Activated CD4-positive, alpha-beta T cell treated with anti-CD3 and anti-CD28 coated beads, Interleukin-2, amount 10 ng/mL, durations not matched to agents 7 days and 5 days (primary cell): ENCODE results near the gene TTLL11. TPM values are rescaled to one million over a fixed set of nuclear protein-coding genes. Genes with fewer than 3 reads are reported as not detected.
"Not testable (repeated sequence)": the region's sequence is repeated elsewhere in the genome, so short reads cannot be mapped to it uniquely, and the experiment has no call there.

Experiments
- CTCF ChIA-PET: fragments of 350-600 bp; sonication (Branson Sonifier 250); formaldehyde crosslinking; loops from one replicate; lab custom pipeline; 2021; ENCODE audit warnings: antibody characterized with exemption; lab: Charles Lee
- POLR2A ChIA-PET: fragments of 350-600 bp; sonication (Branson Sonifier 250); formaldehyde crosslinking; loops from one replicate; lab custom pipeline; 2021; ENCODE audit warnings: antibody characterized with exemption; lab: Charles Lee
- DNase-seq: peaks from one replicate; pipeline ENCODE4 v3.0.0-alpha.2; 2020
- H3K27ac Mint-ChIP-seq: one replicate; pipeline ENCODE4 v1.8.0; 2021; ENCODE audit warnings: mild to moderate bottlenecking, moderate library complexity, mixed read lengths
- H3K27me3 Mint-ChIP-seq: one replicate; pipeline ENCODE4 v1.8.0; 2021; ENCODE audit warnings: mixed read lengths
- H3K36me3 Mint-ChIP-seq: one replicate; pipeline ENCODE4 v1.8.0; 2021; ENCODE audit warnings: low read depth, mixed read lengths
- H3K4me1 Mint-ChIP-seq: one replicate; pipeline ENCODE4 v1.8.0; 2021; ENCODE audit warnings: mixed read lengths
- H3K4me3 Mint-ChIP-seq: one replicate; pipeline ENCODE4 v1.8.0; 2021; ENCODE audit warnings: mild to moderate bottlenecking, moderate library complexity, mixed read lengths
- H3K9me3 Mint-ChIP-seq: one replicate; pipeline ENCODE4 v1.8.0; 2021; ENCODE audit warnings: mixed read lengths
- total RNA-seq, 2 experiments: library from RNA; stranded (reverse); gene quantifications; one replicate each; pipeline ENCODE4 v1.2.3, GENCODE V29; 2021

The TTLL11 gene
- total RNA-seq, 2 experiments from 2014 or later = 2.6 to 3.1 TPM

- ChIA-PET CTCF (no interaction called here), POLR2A (no interaction called here)
- no peak overlapping the region for H3K27ac Mint-ChIP-seq
- no peaks in the 10 kb centered on the region for H3K36me3 Mint-ChIP-seq
- no peak for DNase-seq
- no peaks in the 10 kb centered on the region for H3K27me3 Mint-ChIP-seq
- no peaks in the 10 kb centered on the region for H3K9me3 Mint-ChIP-seq
- H3K4me1 Mint-ChIP-seq = no peaks in the 10 kb centered on the region
- no peak overlapping the region for H3K4me3 Mint-ChIP-seq
Observed at GRCh38 chr9:121991307-121991661, 101.8 kb downstream of the TTLL11 start.

GRCh38 chr9:121990600-121991306, 102.4 kb downstream of the TTLL11 start:
- Mint-ChIP-seq H3K4me3 (no peak overlapping the region), H3K36me3 (no peaks in the 10 kb centered on the region), H3K9me3 (no peaks in the 10 kb centered on the region), H3K4me1 (no peaks in the 10 kb centered on the region), H3K27me3 (no peaks in the 10 kb centered on the region), H3K27ac (no peak overlapping the region)
- ChIA-PET POLR2A (no interaction called here), CTCF (interaction anchor here (0.6 kb wide), 1 partner anchor 461 kb away, joined by 3 read pairs; no protein-coding TSS in a partner anchor)
- no peak for DNase-seq

GRCh38 chr9:121989010-121989409, 104.1 kb downstream of the TTLL11 start:
- Mint-ChIP-seq H3K36me3 (no peaks in the 10 kb centered on the region), H3K4me1 (no peaks in the 10 kb centered on the region), H3K27me3 (no peaks in the 10 kb centered on the region), H3K27ac (no peak overlapping the region), H3K4me3 (no peak overlapping the region), H3K9me3 (no peaks in the 10 kb centered on the region)
- DNase-seq = no peak
- ChIA-PET CTCF (no interaction called here), POLR2A (no interaction called here)

- no peak for DNase-seq
- no peaks in the 10 kb centered on the region for H3K36me3 Mint-ChIP-seq
- POLR2A ChIA-PET = no interaction called here
- no peaks in the 10 kb centered on the region for H3K9me3 Mint-ChIP-seq
- CTCF ChIA-PET = no interaction called here
- H3K4me3 Mint-ChIP-seq = no peak overlapping the region
- no peaks in the 10 kb centered on the region for H3K27me3 Mint-ChIP-seq
- no peak overlapping the region for H3K27ac Mint-ChIP-seq
- no peaks in the 10 kb centered on the region for H3K4me1 Mint-ChIP-seq
Observed at GRCh38 chr9:121987314-121987713, 105.8 kb downstream of the TTLL11 start.

- CTCF ChIA-PET = no interaction called here
- H3K4me1 Mint-ChIP-seq = no peaks in the 10 kb centered on the region
- H3K36me3 Mint-ChIP-seq = no peaks in the 10 kb centered on the region
- peaks cover 3% of the 10 kb centered on the region for H3K9me3 Mint-ChIP-seq
- POLR2A ChIA-PET = no interaction called here
- no peak for DNase-seq
- no peaks in the 10 kb centered on the region for H3K27me3 Mint-ChIP-seq
- no peak overlapping the region for H3K4me3 Mint-ChIP-seq
- H3K27ac Mint-ChIP-seq = no peak overlapping the region
Observed at GRCh38 chr9:121985792-121986494, 107.2 kb downstream of the TTLL11 start.

- no peaks in the 10 kb centered on the region for H3K4me1 Mint-ChIP-seq
- ChIA-PET POLR2A (no interaction called here), CTCF (interaction anchor here (0.5 kb wide), 1 partner anchor 477 kb away, joined by 5 read pairs; no protein-coding TSS in a partner anchor)
- H3K9me3 Mint-ChIP-seq = peaks cover 8% of the 10 kb centered on the region
- DNase-seq = no peak
- H3K36me3 Mint-ChIP-seq = no peaks in the 10 kb centered on the region
- no peak overlapping the region for H3K27ac Mint-ChIP-seq
- no peak overlapping the region for H3K4me3 Mint-ChIP-seq
- H3K27me3 Mint-ChIP-seq = no peaks in the 10 kb centered on the region
Observed at GRCh38 chr9:121984726-121985402, 108.2 kb downstream of the TTLL11 start.

GRCh38 chr9:121983736-121984135, 109.4 kb downstream of the TTLL11 start:
- ChIA-PET CTCF (no interaction called here), POLR2A (no interaction called here)
- no peak for DNase-seq
- H3K9me3 Mint-ChIP-seq = peaks cover 8% of the 10 kb centered on the region
- H3K27ac Mint-ChIP-seq = no peak overlapping the region
- H3K4me1 Mint-ChIP-seq = no peaks in the 10 kb centered on the region
- no peaks in the 10 kb centered on the region for H3K36me3 Mint-ChIP-seq
- H3K4me3 Mint-ChIP-seq = no peak overlapping the region
- no peaks in the 10 kb centered on the region for H3K27me3 Mint-ChIP-seq

GRCh38 chr9:121981118-121981883, 111.8 kb downstream of the TTLL11 start:
- DNase-seq = no peak
- Mint-ChIP-seq H3K27ac (no peak overlapping the region), H3K4me3 (no peak overlapping the region), H3K27me3 (no peaks in the 10 kb centered on the region), H3K4me1 (peaks cover under 1% of the 10 kb centered on the region), H3K9me3 (peaks cover 8% of the 10 kb centered on the region), H3K36me3 (no peaks in the 10 kb centered on the region)
- POLR2A ChIA-PET = no interaction called here
- CTCF ChIA-PET = interaction anchor here (0.6 kb wide), 1 partner anchor 662 kb away, joined by 3 read pairs; no protein-coding TSS in a partner anchor

- H3K36me3 Mint-ChIP-seq, DNase-seq, H3K4me1 Mint-ChIP-seq, H3K9me3 Mint-ChIP-seq, POLR2A ChIA-PET, H3K27me3 Mint-ChIP-seq, H3K27ac Mint-ChIP-seq, H3K4me3 Mint-ChIP-seq: not testable (repeated sequence)
- CTCF ChIA-PET = interaction anchor here (0.6 kb wide), 1 partner anchor 661 kb away, joined by 3 read pairs; no protein-coding TSS in a partner anchor
Observed at GRCh38 chr9:121980665-121981064, 112.4 kb downstream of the TTLL11 start.

- Mint-ChIP-seq H3K4me1 (peaks cover 3% of the 10 kb centered on the region), H3K27ac (no peak overlapping the region), H3K4me3 (no peak overlapping the region), H3K27me3 (no peaks in the 10 kb centered on the region), H3K9me3 (peaks cover 8% of the 10 kb centered on the region), H3K36me3 (no peaks in the 10 kb centered on the region)
- POLR2A ChIA-PET = no interaction called here
- no peak for DNase-seq
- CTCF ChIA-PET = no interaction called here
Observed at GRCh38 chr9:121979736-121980135, 113.4 kb downstream of the TTLL11 start.

- CTCF ChIA-PET = no interaction called here
- Mint-ChIP-seq H3K27ac (no peak overlapping the region), H3K4me3 (no peak overlapping the region), H3K36me3 (no peaks in the 10 kb centered on the region), H3K9me3 (peaks cover 8% of the 10 kb centered on the region), H3K4me1 (peaks cover 3% of the 10 kb centered on the region), H3K27me3 (no peaks in the 10 kb centered on the region)
- DNase-seq = no peak
- POLR2A ChIA-PET = no interaction called here
Observed at GRCh38 chr9:121976751-121977150, 116.4 kb downstream of the TTLL11 start.

GRCh38 chr9:121975801-121976277, 117.3 kb downstream of the TTLL11 start:
- CTCF ChIA-PET = no interaction called here
- H3K4me3 Mint-ChIP-seq = no peak overlapping the region

More at GRCh38 chr9:121975801-121976277, 117.3 kb downstream of the TTLL11 start:
- Mint-ChIP-seq H3K27ac (no peak overlapping the region), H3K36me3 (no peaks in the 10 kb centered on the region), H3K4me1 (peaks cover 3% of the 10 kb centered on the region), H3K27me3 (no peaks in the 10 kb centered on the region), H3K9me3 (peaks cover 5% of the 10 kb centered on the region)
- POLR2A ChIA-PET = no interaction called here
- no peak for DNase-seq
